Measurements from ENCODE around the gene CACNA1S. TPM values are rescaled to one million over a fixed set of nuclear protein-coding genes. Genes with fewer than 3 reads are reported as not detected.
A peak's percentile ranks its signal among the peaks of the same experiment; 100 is the strongest.

CACNA1S gene
- total RNA-seq, 1 experiment from 2014 or later: not detected

DNA sequence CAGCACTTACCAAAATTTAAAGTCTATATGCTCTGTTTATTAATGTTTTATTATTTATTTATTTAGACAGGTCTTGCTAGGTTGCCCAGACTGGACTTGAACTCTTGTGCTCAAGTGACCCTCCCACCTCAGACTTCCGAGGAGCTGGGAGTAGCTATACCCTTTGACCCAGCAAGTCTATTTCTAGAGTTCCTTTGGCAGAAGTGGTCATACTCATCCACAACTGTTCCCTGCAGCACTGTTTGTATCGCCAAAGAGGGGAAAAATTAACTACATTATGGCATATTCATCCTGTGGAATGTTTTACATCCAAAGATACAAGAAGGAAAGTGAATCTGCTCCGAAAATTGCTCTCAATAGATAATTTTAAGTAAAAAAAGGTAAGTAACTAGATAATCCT lies 28.5 kb downstream of the CACNA1S start:
- Histone ChIP-seq H3K27ac (ENCODE audit: low read length) (no peak overlapping the region), H3K27me3 (ENCODE audit: low read length) (no peaks in the 10 kb centered on the region), H2AFZ (ENCODE audit: low read length) (no peak overlapping the region), H3K4me1 (ENCODE audit: low read length) (no peaks in the 10 kb centered on the region), H3K79me2 (ENCODE audit: low read length) (no peaks in the 10 kb centered on the region), H3K9me3 (ENCODE audit: low read length) (no peaks in the 10 kb centered on the region), H4K20me1 (ENCODE audit: insufficient read depth, low read depth, low read length) (0 out of 2 replicates have a peak, but pooled peaks cover 3% of the 10 kb centered on the region), H3K4me3 (ENCODE audit: low read length) (no peak overlapping the region), H3K4me2 (ENCODE audit: low read depth, low read length, poor library complexity, severe bottlenecking) (no peak overlapping the region), H3K9ac (ENCODE audit: low read length) (no peak overlapping the region), H3K36me3 (ENCODE audit: insufficient read depth, low read length) (no peaks in the 10 kb centered on the region), H3K9me2 (replicated peaks; ENCODE audit: insufficient read depth, low read length) (no peaks in the 10 kb centered on the region)
- DNase-seq: no peak

DNA sequence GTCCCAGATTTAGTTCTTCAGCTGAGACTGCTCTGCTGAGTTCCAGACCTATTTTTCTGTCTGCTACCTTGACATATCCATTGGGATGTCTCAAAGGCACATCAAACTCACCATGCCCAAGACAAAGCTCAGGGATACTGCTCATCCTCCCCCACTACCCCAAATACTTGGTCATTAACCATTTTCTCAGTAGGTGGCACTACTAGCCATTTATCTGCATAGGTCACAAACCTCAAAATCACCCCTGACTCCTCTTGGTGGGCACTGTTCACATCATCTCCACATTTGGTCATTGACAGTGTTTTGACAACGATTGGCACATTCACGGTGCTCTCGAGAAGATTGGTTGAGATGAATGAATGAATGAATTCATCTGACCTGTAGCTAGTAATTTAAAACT lies 32.1 kb downstream of the CACNA1S start:
- no peak overlapping the region for H3K4me2 ChIP-seq (ENCODE audit: low read depth, low read length, poor library complexity, severe bottlenecking)
- peak; percentile 51 for DNase-seq
- H3K27me3 ChIP-seq (ENCODE audit: low read length): no peaks in the 10 kb centered on the region
- no peaks in the 10 kb centered on the region for H3K9me3 ChIP-seq (ENCODE audit: low read length)
- H3K79me2 ChIP-seq (ENCODE audit: low read length): no peaks in the 10 kb centered on the region
- H3K36me3 ChIP-seq (ENCODE audit: insufficient read depth, low read length): no peaks in the 10 kb centered on the region
- H3K9ac ChIP-seq (ENCODE audit: low read length): no peak overlapping the region
- no peak overlapping the region for H3K27ac ChIP-seq (ENCODE audit: low read length)
- H4K20me1 ChIP-seq (ENCODE audit: insufficient read depth, low read depth, low read length): no peaks in the 10 kb centered on the region; the same call in 1 of the 2 replicates
- H3K4me1 ChIP-seq (ENCODE audit: low read length): no peaks in the 10 kb centered on the region
- no peak overlapping the region for H2AFZ ChIP-seq (ENCODE audit: low read length)
- no peak overlapping the region for H3K4me3 ChIP-seq (ENCODE audit: low read length)
- H3K9me2 ChIP-seq (replicated peaks; ENCODE audit: insufficient read depth, low read length): no peaks in the 10 kb centered on the region

DNA sequence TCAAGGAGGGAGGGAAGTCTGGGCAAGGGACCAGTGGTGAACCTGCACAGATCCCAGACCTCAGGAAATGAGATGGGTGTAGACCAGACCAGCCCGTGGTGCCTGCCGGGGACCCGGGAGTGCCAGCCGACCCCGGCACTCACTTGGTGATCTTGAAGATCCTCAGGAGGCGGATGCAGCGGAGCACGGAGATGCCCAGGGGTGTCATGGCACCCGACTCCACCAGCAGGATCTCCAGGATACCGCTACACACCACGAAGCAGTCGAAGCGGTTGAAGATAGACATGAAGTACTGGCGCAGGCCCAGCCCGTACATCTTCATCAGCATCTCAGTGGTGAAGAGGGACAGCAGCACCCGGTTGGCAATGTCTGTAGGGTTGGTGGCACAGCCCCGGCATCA lies 34.5 kb downstream of the CACNA1S start:
- Histone ChIP-seq H3K4me3 (ENCODE audit: low read length) (no peak overlapping the region), H3K4me2 (ENCODE audit: low read depth, low read length, poor library complexity, severe bottlenecking) (no peak overlapping the region), H3K36me3 (ENCODE audit: insufficient read depth, low read length) (no peaks in the 10 kb centered on the region), H3K79me2 (ENCODE audit: low read length) (no peaks in the 10 kb centered on the region), H3K27ac (ENCODE audit: low read length) (no peak overlapping the region), H4K20me1 (ENCODE audit: insufficient read depth, low read depth, low read length) (no peaks in the 10 kb centered on the region; the same call in 1 of the 2 replicates), H3K9ac (ENCODE audit: low read length) (no peak overlapping the region), H3K9me3 (ENCODE audit: low read length) (no peaks in the 10 kb centered on the region), H3K9me2 (replicated peaks; ENCODE audit: insufficient read depth, low read length) (no peaks in the 10 kb centered on the region), H2AFZ (ENCODE audit: low read length) (no peak overlapping the region), H3K4me1 (ENCODE audit: low read length) (no peaks in the 10 kb centered on the region), H3K27me3 (ENCODE audit: low read length) (no peaks in the 10 kb centered on the region)
- no peak for DNase-seq

DNA sequence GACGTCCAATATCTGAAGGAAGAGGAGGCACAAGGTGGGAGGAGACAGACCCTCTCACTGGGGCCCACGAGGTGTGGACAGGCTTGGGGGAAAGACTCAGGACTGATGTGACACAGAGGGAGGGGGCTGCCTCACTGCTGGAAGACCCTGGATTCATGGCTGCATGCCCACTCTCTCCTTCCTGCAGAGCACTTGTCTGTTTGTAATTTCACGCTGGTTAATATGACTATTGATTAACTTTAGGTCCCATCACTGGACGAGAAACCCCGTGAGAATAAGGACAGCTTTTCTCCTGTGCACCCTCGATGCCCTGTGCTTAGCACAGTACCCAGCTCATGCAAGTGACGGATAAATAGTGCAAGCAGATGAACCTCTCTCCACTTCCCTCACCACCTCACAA lies 35.1 kb downstream of the CACNA1S start:
- no peaks in the 10 kb centered on the region for H3K9me3 ChIP-seq (ENCODE audit: low read length)
- H3K4me3 ChIP-seq (ENCODE audit: low read length): no peak overlapping the region
- H2AFZ ChIP-seq (ENCODE audit: low read length): no peak overlapping the region
- H3K36me3 ChIP-seq (ENCODE audit: insufficient read depth, low read length): no peaks in the 10 kb centered on the region
- no peak overlapping the region for H3K4me2 ChIP-seq (ENCODE audit: low read depth, low read length, poor library complexity, severe bottlenecking)
- H3K27ac ChIP-seq (ENCODE audit: low read length): no peak overlapping the region
- H3K9me2 ChIP-seq (replicated peaks; ENCODE audit: insufficient read depth, low read length): no peaks in the 10 kb centered on the region
- H3K4me1 ChIP-seq (ENCODE audit: low read length): no peaks in the 10 kb centered on the region
- H4K20me1 ChIP-seq (ENCODE audit: insufficient read depth, low read depth, low read length): no peaks in the 10 kb centered on the region; the same call in 1 of the 2 replicates
- no peaks in the 10 kb centered on the region for H3K79me2 ChIP-seq (ENCODE audit: low read length)
- no peaks in the 10 kb centered on the region for H3K27me3 ChIP-seq (ENCODE audit: low read length)
- no peak for DNase-seq
- H3K9ac ChIP-seq (ENCODE audit: low read length): no peak overlapping the region

DNA sequence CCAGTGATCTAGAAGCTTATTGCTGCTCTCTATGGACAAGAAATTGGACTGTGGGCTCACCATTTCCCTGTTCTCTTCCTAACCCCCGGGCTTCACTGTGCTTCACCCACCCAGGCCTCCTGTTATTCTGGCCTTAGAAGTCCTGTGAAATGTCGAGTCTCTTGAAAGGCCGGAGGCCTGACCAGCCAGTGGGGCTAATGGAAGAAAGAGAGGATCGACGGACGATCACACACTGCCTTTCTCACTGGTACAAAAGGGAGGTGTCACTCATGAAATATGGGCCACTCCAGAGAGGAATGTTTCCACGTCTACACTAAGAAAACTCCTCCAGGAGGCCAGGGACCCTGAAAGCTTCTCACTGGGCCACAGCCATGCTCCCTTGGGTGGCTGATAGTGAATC lies 36.1 kb downstream of the CACNA1S start:
- no peaks in the 10 kb centered on the region for H3K9me2 ChIP-seq (replicated peaks; ENCODE audit: insufficient read depth, low read length)
- H3K4me1 ChIP-seq (ENCODE audit: low read length): no peaks in the 10 kb centered on the region; the same call in 1 of the 2 replicates
- H4K20me1 ChIP-seq (ENCODE audit: insufficient read depth, low read depth, low read length): peaks cover 6% of the 10 kb centered on the region; the same call in 1 of the 2 replicates
- no peak for DNase-seq
- no peaks in the 10 kb centered on the region for H3K27me3 ChIP-seq (ENCODE audit: low read length)
- no peak overlapping the region for H3K9ac ChIP-seq (ENCODE audit: low read length)
- H3K79me2 ChIP-seq (ENCODE audit: low read length): no peaks in the 10 kb centered on the region
- H2AFZ ChIP-seq (ENCODE audit: low read length): no peak overlapping the region
- no peaks in the 10 kb centered on the region for H3K9me3 ChIP-seq (ENCODE audit: low read length)
- no peak overlapping the region for H3K27ac ChIP-seq (ENCODE audit: low read length)
- no peak overlapping the region for H3K4me3 ChIP-seq (ENCODE audit: low read length)
- no peaks in the 10 kb centered on the region for H3K36me3 ChIP-seq (ENCODE audit: insufficient read depth, low read length)
- no peak overlapping the region for H3K4me2 ChIP-seq (ENCODE audit: low read depth, low read length, poor library complexity, severe bottlenecking)

DNA sequence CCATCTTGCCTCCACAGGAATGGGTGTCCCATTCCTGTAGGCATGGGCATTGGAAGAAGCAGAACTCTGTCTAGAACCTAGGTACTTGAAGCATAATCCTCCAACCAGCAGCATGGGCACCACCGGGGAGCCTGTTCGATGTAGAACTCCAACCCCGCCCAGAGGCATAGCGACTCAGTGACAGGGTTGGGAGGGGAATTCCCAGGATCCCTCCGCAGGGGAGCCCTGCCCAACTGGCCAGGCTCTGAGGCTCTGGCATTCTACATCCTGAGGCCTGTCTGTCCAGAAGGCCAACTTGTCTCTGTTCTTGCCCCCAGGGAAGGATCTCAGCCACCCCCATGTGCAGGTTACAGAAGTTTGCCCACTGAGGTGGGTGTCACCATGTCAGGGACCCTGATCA lies 38.2 kb downstream of the CACNA1S start:
- no peaks in the 10 kb centered on the region for H3K27me3 ChIP-seq (ENCODE audit: low read length)
- no peak overlapping the region for H2AFZ ChIP-seq (ENCODE audit: low read length)
- no peak overlapping the region for H3K27ac ChIP-seq (ENCODE audit: low read length)
- H3K9me3 ChIP-seq (ENCODE audit: low read length): no peaks in the 10 kb centered on the region
- H3K79me2 ChIP-seq (ENCODE audit: low read length): no peaks in the 10 kb centered on the region
- no peak overlapping the region for H3K4me3 ChIP-seq (ENCODE audit: low read length)
- DNase-seq: no peak
- H4K20me1 ChIP-seq (ENCODE audit: insufficient read depth, low read depth, low read length): peaks cover 6% of the 10 kb centered on the region; the same call in 1 of the 2 replicates
- H3K36me3 ChIP-seq (ENCODE audit: insufficient read depth, low read length): no peaks in the 10 kb centered on the region
- no peak overlapping the region for H3K4me2 ChIP-seq (ENCODE audit: low read depth, low read length, poor library complexity, severe bottlenecking)
- no peaks in the 10 kb centered on the region; the same call in 1 of the 2 replicates for H3K4me1 ChIP-seq (ENCODE audit: low read length)
- no peaks in the 10 kb centered on the region for H3K9me2 ChIP-seq (replicated peaks; ENCODE audit: insufficient read depth, low read length)
- no peak overlapping the region for H3K9ac ChIP-seq (ENCODE audit: low read length)

DNA sequence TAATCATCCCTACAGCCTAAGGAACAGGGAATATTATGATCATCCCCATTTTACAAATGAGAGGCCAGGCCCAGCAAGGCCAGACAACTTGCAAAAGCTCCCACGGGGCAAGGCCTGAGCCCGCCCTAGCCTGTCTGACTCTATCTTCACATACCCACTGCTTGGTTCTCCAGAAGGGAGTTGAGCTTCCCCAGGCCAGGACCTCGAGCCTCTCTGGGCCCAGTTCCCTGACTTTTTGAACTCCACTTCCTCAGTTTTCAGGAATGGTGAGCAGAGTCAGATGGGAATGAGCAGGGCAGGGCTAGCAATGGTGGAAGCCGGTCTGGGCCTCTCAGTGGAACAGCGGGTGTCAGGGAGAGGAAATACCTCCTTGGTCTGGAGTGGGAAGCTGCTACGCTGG lies 39.3 kb downstream of the CACNA1S start:
- H3K36me3 ChIP-seq (ENCODE audit: insufficient read depth, low read length): no peaks in the 10 kb centered on the region
- no peak overlapping the region for H3K9ac ChIP-seq (ENCODE audit: low read length)
- no peaks in the 10 kb centered on the region for H3K79me2 ChIP-seq (ENCODE audit: low read length)
- no peaks in the 10 kb centered on the region for H3K27me3 ChIP-seq (ENCODE audit: low read length)
- peaks cover 6% of the 10 kb centered on the region; the same call in 1 of the 2 replicates for H4K20me1 ChIP-seq (ENCODE audit: insufficient read depth, low read depth, low read length)
- H3K4me1 ChIP-seq (ENCODE audit: low read length): no peaks in the 10 kb centered on the region; the same call in 1 of the 2 replicates
- H3K4me3 ChIP-seq (ENCODE audit: low read length): no peak overlapping the region
- no peak overlapping the region for H3K4me2 ChIP-seq (ENCODE audit: low read depth, low read length, poor library complexity, severe bottlenecking)
- H3K9me2 ChIP-seq (replicated peaks; ENCODE audit: insufficient read depth, low read length): no peaks in the 10 kb centered on the region
- no peak for DNase-seq
- no peak overlapping the region for H3K27ac ChIP-seq (ENCODE audit: low read length)
- H2AFZ ChIP-seq (ENCODE audit: low read length): no peak overlapping the region
- H3K9me3 ChIP-seq (ENCODE audit: low read length): no peaks in the 10 kb centered on the region

DNA sequence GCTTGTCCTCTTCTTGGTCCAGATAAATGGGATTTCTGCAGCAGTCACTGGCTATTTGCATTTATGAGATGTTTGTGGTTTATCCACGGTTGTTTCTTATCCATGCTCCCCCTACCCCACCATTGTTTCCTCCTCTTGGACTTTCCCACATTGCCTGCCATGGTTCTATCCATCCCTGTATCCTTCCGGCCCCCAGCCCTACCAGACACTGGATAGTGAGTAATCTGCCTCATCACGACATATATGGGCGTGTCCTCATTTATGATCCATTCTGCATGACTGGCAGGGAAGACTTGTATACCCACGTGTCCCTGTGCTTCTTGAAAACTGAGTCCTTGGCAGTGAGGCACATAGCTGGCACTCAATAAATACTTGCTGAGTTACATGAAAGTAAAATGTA lies 40.1 kb downstream of the CACNA1S start:
- H3K27me3 ChIP-seq (ENCODE audit: low read length): no peaks in the 10 kb centered on the region
- no peak overlapping the region for H2AFZ ChIP-seq (ENCODE audit: low read length)
- H3K79me2 ChIP-seq (ENCODE audit: low read length): no peaks in the 10 kb centered on the region
- no peak overlapping the region for H3K27ac ChIP-seq (ENCODE audit: low read length)
- H3K9ac ChIP-seq (ENCODE audit: low read length): no peak overlapping the region
- no peaks in the 10 kb centered on the region; the same call in 1 of the 2 replicates for H3K4me1 ChIP-seq (ENCODE audit: low read length)
- DNase-seq: no peak
- peaks cover 6% of the 10 kb centered on the region; the same call in 1 of the 2 replicates for H4K20me1 ChIP-seq (ENCODE audit: insufficient read depth, low read depth, low read length)
- H3K4me3 ChIP-seq (ENCODE audit: low read length): no peak overlapping the region
- H3K4me2 ChIP-seq (ENCODE audit: low read depth, low read length, poor library complexity, severe bottlenecking): no peak overlapping the region
- H3K9me3 ChIP-seq (ENCODE audit: low read length): no peaks in the 10 kb centered on the region
- no peaks in the 10 kb centered on the region for H3K36me3 ChIP-seq (ENCODE audit: insufficient read depth, low read length)
- no peaks in the 10 kb centered on the region for H3K9me2 ChIP-seq (replicated peaks; ENCODE audit: insufficient read depth, low read length)

Measured in Karpas-422 (cell line).